Transverse colon (tissue), 3 donors: ENCODE results near the gene AQP11.

Source experiments
- CTCF ChIP-seq, 5 experiments: fragments of 200-600 bp in 3 of 5; fragments of 450-650 bp in 2 of 5; sonication (generic) in 3 of 5; IDR thresholded peaks; 1 replicate in 2 of 5; 2 replicates in 3 of 5; pipeline ENCODE4 v1.5.1; 2016 to 2017; ENCODE audit warnings: antibody characterized with exemption in 5 of 5, inconsistent platforms in 3 of 5, mild to moderate bottlenecking in 2 of 5, moderate library complexity in 1 of 5
- POLR2A ChIP-seq: fragments of 450-650 bp; IDR thresholded peaks from one replicate; pipeline ENCODE4 v1.6.1; 2016; ENCODE audit warnings: antibody characterized with exemption, mild to moderate bottlenecking, moderate library complexity

- TF ChIP-seq CTCF (IDR thresholded peaks at IDR 0.05) (no peak), POLR2A (no peak)
Measured at GRCh38 chr11:77604281-77604680, 14.5 kb downstream of the AQP11 start.
